Suprapubic skin (tissue), 4 donors: ENCODE results near the gene GAPVD1. TPM values are rescaled to one million over a fixed set of nuclear protein-coding genes. Genes with fewer than 3 reads are reported as not detected.
"Not testable (repeated sequence)": the region's sequence is repeated elsewhere in the genome, so short reads cannot be mapped to it uniquely, and the experiment has no call there.

ENCODE experiments used
- DNase-seq, 2 donors: peaks; one replicate each; pipeline ENCODE4 v3.0.0-alpha.2; 2019; ENCODE audit warnings: low spot score in 2 of 2
- H3K27ac ChIP-seq: fragments of 200-600 bp; sonication (generic); one replicate; pipeline ENCODE4 v1.5.1; 2019
- H3K27me3 ChIP-seq: fragments of 200-600 bp; sonication (generic); one replicate; pipeline ENCODE4 v1.5.1; 2019
- H3K36me3 ChIP-seq: fragments of 200-600 bp; sonication (generic); one replicate; pipeline ENCODE4 v1.5.1; 2019
- H3K4me1 ChIP-seq: fragments of 200-600 bp; sonication (generic); one replicate; pipeline ENCODE4 v1.5.1; 2019
- H3K4me3 ChIP-seq: fragments of 200-600 bp; sonication (generic); one replicate; pipeline ENCODE4 v1.5.1; 2019; ENCODE audit warnings: mild to moderate bottlenecking
- H3K9me3 ChIP-seq: fragments of 200-600 bp; sonication (generic); one replicate; pipeline ENCODE4 v1.5.1; 2019
- EP300 ChIP-seq: sonication (generic); formaldehyde crosslinking; IDR thresholded peaks from one replicate; pipeline ENCODE4 v1.6.1; 2017; ENCODE audit warnings: antibody characterized with exemption
- POLR2A ChIP-seq, 2 donors: fragments of 450-650 bp; IDR thresholded peaks; one replicate each; pipeline ENCODE4 v1.6.1; 2017; ENCODE audit warnings: antibody characterized with exemption in 2 of 2, mild to moderate bottlenecking in 2 of 2, moderate library complexity in 2 of 2
- POLR2AphosphoS5 ChIP-seq, 3 donors: sonication (generic); formaldehyde crosslinking; IDR thresholded peaks; one replicate each; pipeline ENCODE4 v1.6.1; 2017; ENCODE audit warnings: antibody characterized with exemption in 3 of 3
- WGBS: methylation state at CpG from one replicate; pipeline ENCODE4 v1.1.5; 2018; 5-methylcytosine and 5-hydroxymethylcytosine counted together
- total RNA-seq, 4 donors: library from RNA; depleted of rRNA; stranded (reverse); fragments of >200 nt; gene quantifications; one replicate each; pipeline ENCODE4 v1.1.0, GENCODE V29; 2016
- TF ChIP-seq, protein P1 (sequence below), 2 donors: fragments of 200-600 bp in 1 of 2; fragments of 450-650 bp in 1 of 2; sonication (generic) in 1 of 2; IDR thresholded peaks; one replicate each; pipeline ENCODE4 v1.5.1; 2016 to 2019; ENCODE audit warnings: antibody characterized with exemption in 2 of 2, mild to moderate bottlenecking in 1 of 2, moderate library complexity in 1 of 2

GAPVD1 gene
- 10 to 100 TPM; 49.3 to 87.5 (median 58.7) TPM for total RNA-seq

- peak; percentile 92 for DNase-seq
- 2% methylated on average over 25 of the region's 72 CpGs for WGBS
- peak in 1 of 2 donors; percentile 69 for TF ChIP-seq POLR2A (IDR thresholded peaks at IDR 0.05)
- peak in 1 of 3 donors; percentile 17 for TF ChIP-seq POLR2AphosphoS5 (IDR thresholded peaks at IDR 0.05)
- no peak for TF ChIP-seq EP300
- TF ChIP-seq, protein P1, sequence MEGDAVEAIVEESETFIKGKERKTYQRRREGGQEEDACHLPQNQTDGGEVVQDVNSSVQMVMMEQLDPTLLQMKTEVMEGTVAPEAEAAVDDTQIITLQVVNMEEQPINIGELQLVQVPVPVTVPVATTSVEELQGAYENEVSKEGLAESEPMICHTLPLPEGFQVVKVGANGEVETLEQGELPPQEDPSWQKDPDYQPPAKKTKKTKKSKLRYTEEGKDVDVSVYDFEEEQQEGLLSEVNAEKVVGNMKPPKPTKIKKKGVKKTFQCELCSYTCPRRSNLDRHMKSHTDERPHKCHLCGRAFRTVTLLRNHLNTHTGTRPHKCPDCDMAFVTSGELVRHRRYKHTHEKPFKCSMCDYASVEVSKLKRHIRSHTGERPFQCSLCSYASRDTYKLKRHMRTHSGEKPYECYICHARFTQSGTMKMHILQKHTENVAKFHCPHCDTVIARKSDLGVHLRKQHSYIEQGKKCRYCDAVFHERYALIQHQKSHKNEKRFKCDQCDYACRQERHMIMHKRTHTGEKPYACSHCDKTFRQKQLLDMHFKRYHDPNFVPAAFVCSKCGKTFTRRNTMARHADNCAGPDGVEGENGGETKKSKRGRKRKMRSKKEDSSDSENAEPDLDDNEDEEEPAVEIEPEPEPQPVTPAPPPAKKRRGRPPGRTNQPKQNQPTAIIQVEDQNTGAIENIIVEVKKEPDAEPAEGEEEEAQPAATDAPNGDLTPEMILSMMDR (IDR thresholded peaks at IDR 0.05), result peak; percentile 7 to 56
Observed at GRCh38 chr9:125261501-125262293, at the start of gene GAPVD1. Gene GAPVD1 (plus strand): TSS chr9:125261826. CDS start chr9:125298922, 37,096 bp downstream.

GRCh38 chr9:125214186-125214585 lies 47.4 kb upstream of the GAPVD1 start:
- H3K4me1 ChIP-seq, result no peaks in the 10 kb centered on the region
- H3K36me3 ChIP-seq, result peaks cover 55% of the 10 kb centered on the region
- no peak for TF ChIP-seq EP300
- TF ChIP-seq, protein P1 (IDR thresholded peaks at IDR 0.05), result no peak
- TF ChIP-seq POLR2AphosphoS5 (IDR thresholded peaks at IDR 0.05), result no peak
- no peak for TF ChIP-seq POLR2A (IDR thresholded peaks at IDR 0.05)
- no peak overlapping the region for H3K27ac ChIP-seq
- no peaks in the 10 kb centered on the region for H3K9me3 ChIP-seq
- no peak overlapping the region for H3K4me3 ChIP-seq
- WGBS, result 92% methylated on average over 5 of the region's 5 CpGs
- DNase-seq, result no peak
- H3K27me3 ChIP-seq, result no peaks in the 10 kb centered on the region

More at GRCh38 chr9:125261501-125262293, at the start of gene GAPVD1:
- Histone ChIP-seq H3K4me1 (peaks cover 17% of the 10 kb centered on the region), H3K4me3 (peak within 1 kb of the TSS; percentile 76), H3K27ac (peak within 1 kb of the TSS; percentile 71), H3K36me3 (no peaks in the 10 kb centered on the region), H3K27me3 (no peaks in the 10 kb centered on the region), H3K9me3 (no peaks in the 10 kb centered on the region)

DNA sequence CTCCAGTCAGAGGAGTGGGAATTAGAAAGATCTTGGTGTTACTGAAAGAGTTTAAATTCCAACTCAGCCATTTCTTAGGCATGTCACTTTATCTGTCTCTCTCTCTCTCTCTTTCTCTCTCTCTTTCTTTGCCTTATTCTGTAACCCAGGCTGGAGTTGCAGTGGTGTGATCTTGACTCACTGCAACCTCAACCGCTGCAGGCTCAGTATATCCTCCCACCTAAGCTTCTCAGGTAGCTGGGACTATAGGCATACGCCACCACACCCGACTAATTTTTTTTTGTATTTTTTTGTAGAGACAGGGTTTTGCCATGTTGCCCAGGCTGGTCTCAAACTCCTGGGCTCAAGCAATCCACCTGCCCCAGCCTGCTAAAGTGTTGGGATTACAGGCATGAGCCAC lies 43.0 kb upstream of the GAPVD1 start:
- no peak overlapping the region for H3K27ac ChIP-seq
- no peak for DNase-seq
- H3K36me3 ChIP-seq, result peaks cover 52% of the 10 kb centered on the region
- TF ChIP-seq POLR2AphosphoS5 (IDR thresholded peaks at IDR 0.05) (no peak), EP300 (no peak), POLR2A (IDR thresholded peaks at IDR 0.05) (no peak)
- TF ChIP-seq, protein P1 (IDR thresholded peaks at IDR 0.05), result no peak
- no peaks in the 10 kb centered on the region for H3K4me1 ChIP-seq
- no peaks in the 10 kb centered on the region for H3K27me3 ChIP-seq
- no peaks in the 10 kb centered on the region for H3K9me3 ChIP-seq
- H3K4me3 ChIP-seq, result no peak overlapping the region
- 98% methylated on average over 3 of the region's 3 CpGs for WGBS

DNA sequence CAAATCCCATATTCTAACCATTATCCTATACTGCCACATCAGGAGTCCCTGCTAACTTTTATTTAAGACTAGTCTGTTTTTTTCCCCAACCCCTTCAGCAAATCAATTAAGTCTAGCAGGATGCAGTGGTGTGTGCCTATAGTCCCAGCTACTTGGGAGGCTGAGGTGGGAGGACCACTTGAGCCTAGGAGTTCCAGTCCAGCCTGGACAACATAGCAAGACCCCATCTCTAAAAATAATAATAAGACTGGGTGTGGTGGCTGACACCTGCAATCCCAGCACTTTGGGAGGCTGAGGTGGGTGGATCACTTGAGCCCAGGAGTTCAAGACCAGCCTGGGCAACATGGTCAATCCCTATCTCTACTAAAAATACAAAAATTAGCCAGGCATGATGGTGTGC lies 36.8 kb upstream of the GAPVD1 start:
- H3K36me3 ChIP-seq, result peaks cover 62% of the 10 kb centered on the region
- not testable (repeated sequence) for H3K4me1 ChIP-seq

DNA sequence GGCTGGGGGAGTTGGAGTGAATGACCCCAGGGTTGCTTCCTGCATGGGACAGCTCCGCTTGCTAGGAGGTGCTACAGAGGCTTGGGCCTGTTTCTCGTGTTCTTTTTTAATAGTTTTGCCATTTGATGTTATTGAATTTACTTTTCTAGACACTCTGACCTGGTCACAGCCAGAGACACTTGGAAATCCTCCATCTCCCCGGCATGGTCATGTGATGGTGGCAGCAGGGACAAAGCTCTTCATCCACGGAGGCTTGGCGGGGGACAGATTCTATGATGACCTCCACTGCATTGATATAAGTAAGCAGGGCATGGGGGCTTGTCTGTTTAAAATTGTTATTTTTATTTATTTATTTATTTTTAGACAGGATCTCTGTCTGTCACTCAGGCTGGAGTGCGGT lies 33.9 kb upstream of the GAPVD1 start:
- Histone ChIP-seq H3K36me3 (peaks cover 66% of the 10 kb centered on the region), H3K27ac (no peak overlapping the region), H3K27me3 (no peaks in the 10 kb centered on the region), H3K4me1 (no peaks in the 10 kb centered on the region), H3K4me3 (no peak overlapping the region), H3K9me3 (no peaks in the 10 kb centered on the region)
- 95% methylated on average over 6 of the region's 6 CpGs for WGBS
- DNase-seq, result no peak
- TF ChIP-seq EP300 (no peak), POLR2A (IDR thresholded peaks at IDR 0.05) (no peak), POLR2AphosphoS5 (IDR thresholded peaks at IDR 0.05) (no peak)
- TF ChIP-seq, protein P1 (IDR thresholded peaks at IDR 0.05), result no peak

More for the DNA sequence above, 36.8 kb upstream of the GAPVD1 start:
- not testable (repeated sequence) for H3K27ac ChIP-seq, H3K9me3 ChIP-seq, DNase-seq, H3K27me3 ChIP-seq, H3K4me3 ChIP-seq
